Activated CD4-positive, alpha-beta T cell treated with anti-CD3 and anti-CD28 coated beads, Interleukin-2, amount 50 U/mL, for 48 hours (primary cell): ENCODE measurements around the gene CKB.

Experiments used
- DNase-seq, 2 experiments: peaks; one replicate each; pipeline ENCODE4 v3.0.0-alpha.2; 2020

The CKB gene

GRCh38 chr14:103522649-103523574 lies at the start of gene CKB:
CKB (minus strand) TSS chr14:103522830; CDS start chr14:103522493, 337 bp downstream.
- DNase-seq, result no peak

GRCh38 chr14:103569408-103569807 lies 46.8 kb upstream of the CKB start:
- no peak for DNase-seq

- DNase-seq, result no peak
Measured at GRCh38 chr14:103568952-103569351, 46.3 kb upstream of the CKB start.

GRCh38 chr14:103563844-103564505 lies 41.3 kb upstream of the CKB start:
- no peak for DNase-seq

- no peak for DNase-seq
Measured at GRCh38 chr14:103563226-103563620, 40.6 kb upstream of the CKB start.

- peak; percentile 86 to 87 for DNase-seq
Measured at GRCh38 chr14:103562429-103563225, 40.0 kb upstream of the CKB start, which contains the start of the genes BAG5 and COA8. BAG5 (minus strand) TSS chr14:103562657; CDS start chr14:103561164, 1,493 bp downstream. COA8 (plus strand) TSS chr14:103562960; CDS start chr14:103563002, 42 bp downstream.

- no peak for DNase-seq
Measured at GRCh38 chr14:103562179-103562428, 39.5 kb upstream of the CKB start.

- DNase-seq, result peak; percentile 52 to 63
Measured at GRCh38 chr14:103561381-103562178, 39.0 kb upstream of the CKB start.

- DNase-seq, result no peak
Measured at GRCh38 chr14:103560691-103561090, 38.1 kb upstream of the CKB start.

GRCh38 chr14:103559766-103560165 lies 37.1 kb upstream of the CKB start:
- DNase-seq, result no peak

GRCh38 chr14:103558071-103558882 lies 35.6 kb upstream of the CKB start:
- DNase-seq, result no peak

- DNase-seq, result no peak
Measured at GRCh38 chr14:103556946-103557758, 34.5 kb upstream of the CKB start.

GRCh38 chr14:103555559-103556337 lies 33.1 kb upstream of the CKB start:
- no peak for DNase-seq

GRCh38 chr14:103552846-103553210 lies 30.2 kb upstream of the CKB start:
- no peak for DNase-seq

- DNase-seq, result no peak
Measured at GRCh38 chr14:103552011-103552845, 29.6 kb upstream of the CKB start.

- DNase-seq, result no peak
Measured at GRCh38 chr14:103551338-103551762, 28.7 kb upstream of the CKB start.

- DNase-seq, result no peak
Measured at GRCh38 chr14:103550451-103551337, 28.1 kb upstream of the CKB start.
